ENCODE measurements around the gene CKLF.

- no peak for TF ChIP-seq GATA2 (IDR thresholded peaks at IDR 0.05; ENCODE audit: low read depth, low read length)
- no peak for TF ChIP-seq GATA3 (IDR thresholded peaks at IDR 0.05; ENCODE audit: low read depth, low read length)
Measured at GRCh38 chr16:66513111-66513723, 39.2 kb upstream of the CKLF start.
